GM10248 (cell line): ENCODE measurements around the gene MS4A8.

Experiments used
- CTCF ChIA-PET: fragments of 300-600 bp; sonication (Branson Sonifier 250); formaldehyde crosslinking; extraction: SDS; loops from one replicate; lab custom pipeline; 2021; ENCODE audit warnings: antibody characterized with exemption; lab: Yijun Ruan, JAX
- POLR2A ChIA-PET: fragments of 350-650 bp; sonication (Branson Sonifier 250); formaldehyde crosslinking; extraction: SDS; loops from one replicate; lab custom pipeline; 2020; ENCODE audit warnings: antibody characterized with exemption; lab: Yijun Ruan, JAX
- DNase-seq: peaks from one replicate; pipeline ENCODE4 v3.0.0; 2012; ENCODE audit errors: extremely low spot score
- CTCF ChIP-seq: IDR thresholded peaks from 2 replicates; pipeline ENCODE4 v1.5.1; 2012; ENCODE audit warnings: mild to moderate bottlenecking, low read depth; ENCODE audit errors: extremely low read depth, missing control alignments, control extremely low read depth

The MS4A8 gene

GRCh38 chr11:60761436-60762190 is 62.2 kb downstream of the MS4A8 start:
- DNase-seq, result no peak
- no peak for TF ChIP-seq CTCF
- CTCF ChIA-PET, result interaction anchor here (0.9 to 11.0 kb wide), 12 partner anchors 8 to 398 kb away, joined by 3 to 268 read pairs (median 12); partner anchors contain the start of genes MS4A18, PRPF19 and ZP1
- POLR2A ChIA-PET, result interaction anchor here (0.6 kb wide), 1 partner anchor 9 kb away, joined by 3 read pairs; no protein-coding TSS in a partner anchor

GRCh38 chr11:60762851-60763691 is 63.7 kb downstream of the MS4A8 start:
- CTCF ChIA-PET, result interaction anchor here (0.6 to 11.0 kb wide), 49 partner anchors 9 to 1008 kb away, joined by 3 to 268 read pairs (median 4); partner anchors contain the start of genes CCDC86, MS4A18, MS4A8 and PRPF19
- POLR2A ChIA-PET, result no interaction called here
- TF ChIP-seq CTCF, result peak; percentile 49
- peak; percentile 66 for DNase-seq

GRCh38 chr11:60763692-60764369 is 64.4 kb downstream of the MS4A8 start:
- DNase-seq, result no peak

GRCh38 chr11:60764879-60765278 is 65.5 kb downstream of the MS4A8 start:
- ChIA-PET CTCF (interaction anchor here (0.9 to 11.0 kb wide), 17 partner anchors 8 to 1228 kb away, joined by 3 to 268 read pairs (median 6); partner anchors contain the start of genes MS4A15, MS4A8, PRPF19 and TMEM109), POLR2A (no interaction called here)
- no peak for TF ChIP-seq CTCF
- peak; percentile 54 for DNase-seq

More at GRCh38 chr11:60763692-60764369, 64.4 kb downstream of the MS4A8 start:
- POLR2A ChIA-PET, result no interaction called here
- TF ChIP-seq CTCF, result no peak
- CTCF ChIA-PET, result interaction anchor here (0.9 to 11.0 kb wide), 43 partner anchors 10 to 1227 kb away, joined by 3 to 268 read pairs (median 4); partner anchors contain the start of genes MS4A18, MS4A8, PRPF19 and STX3

- ChIA-PET POLR2A (no interaction called here), CTCF (interaction anchor here (0.9 to 11.0 kb wide), 15 partner anchors 9 to 402 kb away, joined by 4 to 268 read pairs (median 6); partner anchors contain the start of genes MS4A15, MS4A8 and TMEM109)
- no peak for TF ChIP-seq CTCF
- no peak for DNase-seq
Observed at GRCh38 chr11:60765355-60765754, 65.9 kb downstream of the MS4A8 start.
